GM12878 (cell line): ENCODE measurements around the gene ZBTB9. TPM values are rescaled to one million over a fixed set of nuclear protein-coding genes. Genes with fewer than 3 reads are reported as not detected.

ENCODE experiments used
- KLF5 ChIP-seq: fragments of 450-650 bp; IDR thresholded peaks from 2 replicates; pipeline ENCODE4 v1.6.1; 2014; ENCODE audit warnings: mild to moderate bottlenecking; ENCODE audit not compliant: partially characterized antibody
- SP1 ChIP-seq: IDR thresholded peaks from one replicate; pipeline ENCODE4 v1.6.1; 2011; ENCODE audit warnings: low read depth, low read length
- microRNA-seq: library from miRNA; unstranded; fragments of <30 nt; microRNA quantifications from one replicate; pipeline ENCODE4, GENCODE V29; 2018
- polyA plus RNA-seq, 11 experiments: library from polyadenylated mRNA; depleted of rRNA in 4 of 11; unstranded in 6 of 11; stranded (reverse) in 5 of 11; fragments of >200 nt; fragmentation: Nextera tagmentation in 4 of 11; fragmentation: Illumina TruSeq in 1 of 11; extraction: Ambion mirVana in 4 of 11; extraction: Trizol in 1 of 11; gene quantifications; 1 replicate in 1 of 11; 2 replicates in 10 of 11; pipeline versions ENCODE4 v1.2.1 to v1.2.3, GENCODE V29; 2011 to 2016; ENCODE audit warnings: inconsistent platforms in 2 of 11, missing spikeins in 2 of 11, low read depth in 1 of 11
- small RNA-seq: library from RNA; depleted of rRNA; stranded (forward); fragments of <200 nt; gene quantifications from one replicate; pipeline ENCODE3, GENCODE V24; 2014
- total RNA-seq, 4 experiments: library from RNA; depleted of rRNA in 3 of 4; stranded (reverse); fragments of >200 nt in 3 of 4; fragmentation: Illumina TruSeq in 1 of 4; extraction: Trizol in 1 of 4; gene quantifications; 2 replicates each; pipeline versions ENCODE4 v1.2.1 to v1.2.3, GENCODE V29; 2013 to 2021
- TF ChIP-seq, protein P1 (sequence below): IDR thresholded peaks from 2 replicates; pipeline ENCODE4 v1.6.1; 2012; ENCODE audit warnings: low read depth, low read length, improper control_type of control experiment

The ZBTB9 gene
- total and polyA plus RNA-seq, 10 of the 15 experiments (the other 5 are each of a cell fraction or from before 2014, with no cell fraction given) = 1.5 to 12.7 (median 6.9) TPM

DNA sequence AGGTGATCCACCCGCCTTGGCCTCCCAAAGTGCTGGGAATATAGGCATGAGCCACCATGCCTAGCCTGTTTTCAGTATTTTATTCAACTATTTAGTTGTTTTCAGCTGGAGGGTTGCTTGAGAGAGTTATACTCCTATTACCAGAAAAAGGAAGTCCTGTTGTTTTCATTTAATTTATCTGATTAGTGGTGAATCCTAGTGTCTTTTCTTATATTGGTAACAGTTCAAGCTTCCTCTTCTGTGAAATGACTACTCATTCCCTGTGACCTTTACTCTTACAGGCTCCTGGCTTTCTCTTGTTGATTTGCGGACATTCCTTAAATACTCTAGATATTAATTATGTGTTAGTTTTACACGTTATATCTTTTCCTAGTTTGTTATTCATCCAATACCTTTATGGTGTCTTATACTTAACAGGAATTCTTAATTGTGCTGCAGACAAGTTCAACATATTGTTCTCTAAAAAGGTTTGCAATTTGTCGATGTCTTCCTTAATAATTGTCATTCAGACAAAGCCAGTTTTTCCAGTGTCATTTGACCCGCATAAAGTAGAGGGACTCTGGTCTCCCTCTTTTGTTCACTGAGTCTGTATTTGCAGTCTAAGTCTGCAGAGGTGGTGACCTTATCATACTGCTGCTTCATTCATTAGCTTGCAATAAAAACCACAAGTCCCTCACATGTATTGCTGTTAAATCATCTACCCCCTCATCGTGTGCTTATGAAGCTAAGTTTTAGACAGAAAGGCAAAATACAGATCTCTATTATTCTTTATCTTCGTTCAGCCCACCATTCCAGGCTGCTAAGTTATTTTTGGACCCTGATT lies 51.4 kb downstream of the ZBTB9 start (continued):
- TF ChIP-seq, protein P1, sequence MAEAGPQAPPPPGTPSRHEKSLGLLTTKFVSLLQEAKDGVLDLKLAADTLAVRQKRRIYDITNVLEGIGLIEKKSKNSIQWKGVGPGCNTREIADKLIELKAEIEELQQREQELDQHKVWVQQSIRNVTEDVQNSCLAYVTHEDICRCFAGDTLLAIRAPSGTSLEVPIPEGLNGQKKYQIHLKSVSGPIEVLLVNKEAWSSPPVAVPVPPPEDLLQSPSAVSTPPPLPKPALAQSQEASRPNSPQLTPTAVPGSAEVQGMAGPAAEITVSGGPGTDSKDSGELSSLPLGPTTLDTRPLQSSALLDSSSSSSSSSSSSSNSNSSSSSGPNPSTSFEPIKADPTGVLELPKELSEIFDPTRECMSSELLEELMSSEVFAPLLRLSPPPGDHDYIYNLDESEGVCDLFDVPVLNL = no peak
- TF ChIP-seq KLF5 (no peak), SP1 (no peak)

Small RNA genes within 50 kb of the gene (microRNA-seq; reads per million reads assigned to microRNA genes)
- not detected for gene MIR5004

Small RNA genes within 50 kb of the gene (small RNA-seq; reads per million reads assigned to genes)
- not detected for gene ZBTB9

Other genes starting within 250 kb of the ZBTB9 start
Only the 7 nearest of the 17 such genes appear.
- gene ZBTB22, start 136.8 kb upstream of the ZBTB9 start, total RNA-seq (2014; rRNA removed) = 8.9 and 9.3 TPM in 2 replicates
- gene ZBTB22, start 136.8 kb upstream of the ZBTB9 start, total RNA-seq (2014; rRNA removed; fragmentation: Illumina TruSeq; extraction: Trizol) = 5.9 and 6.2 TPM in 2 replicates
- gene ZBTB22, start 136.8 kb upstream of the ZBTB9 start, total RNA-seq (2021) = 9.7 and 12.0 TPM in 2 replicates
- gene ZBTB22, start 136.8 kb upstream of the ZBTB9 start, polyA plus RNA-seq (2011; rRNA removed) = 3.2 and 5.1 TPM in 2 replicates
- gene ZBTB22, start 136.8 kb upstream of the ZBTB9 start, polyA plus RNA-seq (2014; fragmentation: Illumina TruSeq; extraction: Trizol) = 3.8 and 4.4 TPM in 2 replicates
- under 1 TPM; 0.11 to 0.62 TPM for gene ZBTB22, start 136.8 kb upstream of the ZBTB9 start, polyA plus RNA-seq (2014; fragmentation: Nextera tagmentation; extraction: Ambion mirVana)
- gene ZBTB22, start 136.8 kb upstream of the ZBTB9 start, polyA plus RNA-seq (2014; rRNA removed) = 9.8 and 9.9 TPM in 2 replicates
- gene ZBTB22, start 136.8 kb upstream of the ZBTB9 start, polyA plus RNA-seq (2016; fragmentation: Nextera tagmentation; extraction: Ambion mirVana) = 1 to 10 TPM; 4.1 to 4.5 TPM
- 57.0 and 65.9 TPM in 2 replicates for gene DAXX, start 131.6 kb upstream of the ZBTB9 start, total RNA-seq (2014; rRNA removed)
- gene DAXX, start 131.6 kb upstream of the ZBTB9 start, total RNA-seq (2014; rRNA removed; fragmentation: Illumina TruSeq; extraction: Trizol) = 43.6 and 49.6 TPM in 2 replicates
- gene DAXX, start 131.6 kb upstream of the ZBTB9 start, total RNA-seq (2021) = 55.8 and 57.6 TPM in 2 replicates
- 13.0 and 24.2 TPM in 2 replicates for gene DAXX, start 131.6 kb upstream of the ZBTB9 start, polyA plus RNA-seq (2011; rRNA removed)
- gene DAXX, start 131.6 kb upstream of the ZBTB9 start, polyA plus RNA-seq (2014; fragmentation: Illumina TruSeq; extraction: Trizol) = 72.6 and 74.4 TPM in 2 replicates
- gene DAXX, start 131.6 kb upstream of the ZBTB9 start, polyA plus RNA-seq (2014; fragmentation: Nextera tagmentation; extraction: Ambion mirVana) = 10 to 100 TPM; 30.3 to 56.8 TPM
- gene DAXX, start 131.6 kb upstream of the ZBTB9 start, polyA plus RNA-seq (2014; rRNA removed) = 40.2 and 56.0 TPM in 2 replicates
- gene DAXX, start 131.6 kb upstream of the ZBTB9 start, polyA plus RNA-seq (2016; fragmentation: Nextera tagmentation; extraction: Ambion mirVana) = 100 to 1,000 TPM in 1 of 2 experiments, 10 to 100 TPM in 1; 83.1 to 100 TPM
- gene KIFC1, start 62.8 kb upstream of the ZBTB9 start, total RNA-seq (2014; rRNA removed) = 44.5 and 50.3 TPM in 2 replicates
- 52.9 and 58.5 TPM in 2 replicates for gene KIFC1, start 62.8 kb upstream of the ZBTB9 start, total RNA-seq (2014; rRNA removed; fragmentation: Illumina TruSeq; extraction: Trizol)
- 69.2 and 80.8 TPM in 2 replicates for gene KIFC1, start 62.8 kb upstream of the ZBTB9 start, total RNA-seq (2021)
- gene KIFC1, start 62.8 kb upstream of the ZBTB9 start, polyA plus RNA-seq (2011; rRNA removed) = 60.6 and 69.3 TPM in 2 replicates
- 53.9 and 63.1 TPM in 2 replicates for gene KIFC1, start 62.8 kb upstream of the ZBTB9 start, polyA plus RNA-seq (2014; fragmentation: Illumina TruSeq; extraction: Trizol)
- 1 to 10 TPM; 1.8 to 2.9 TPM for gene KIFC1, start 62.8 kb upstream of the ZBTB9 start, polyA plus RNA-seq (2014; fragmentation: Nextera tagmentation; extraction: Ambion mirVana)
- 82.6 and 87.4 TPM in 2 replicates for gene KIFC1, start 62.8 kb upstream of the ZBTB9 start, polyA plus RNA-seq (2014; rRNA removed)
- 10 to 100 TPM; 22.6 to 31.0 TPM for gene KIFC1, start 62.8 kb upstream of the ZBTB9 start, polyA plus RNA-seq (2016; fragmentation: Nextera tagmentation; extraction: Ambion mirVana)
- 6.5 and 6.8 TPM in 2 replicates for gene PHF1, start 43.6 kb upstream of the ZBTB9 start, total RNA-seq (2014; rRNA removed)
- gene PHF1, start 43.6 kb upstream of the ZBTB9 start, total RNA-seq (2014; rRNA removed; fragmentation: Illumina TruSeq; extraction: Trizol) = 5.5 and 6.5 TPM in 2 replicates
- gene PHF1, start 43.6 kb upstream of the ZBTB9 start, total RNA-seq (2021) = 13.5 and 14.5 TPM in 2 replicates
- gene PHF1, start 43.6 kb upstream of the ZBTB9 start, polyA plus RNA-seq (2011; rRNA removed) = 11.8 and 17.8 TPM in 2 replicates
- gene PHF1, start 43.6 kb upstream of the ZBTB9 start, polyA plus RNA-seq (2014; fragmentation: Illumina TruSeq; extraction: Trizol) = 5.9 and 10.3 TPM in 2 replicates
- 1 to 10 TPM; 1.3 to 2.2 TPM for gene PHF1, start 43.6 kb upstream of the ZBTB9 start, polyA plus RNA-seq (2014; fragmentation: Nextera tagmentation; extraction: Ambion mirVana)
- 17.3 and 21.4 TPM in 2 replicates for gene PHF1, start 43.6 kb upstream of the ZBTB9 start, polyA plus RNA-seq (2014; rRNA removed)
- 1 to 10 TPM; 3.1 to 3.5 TPM for gene PHF1, start 43.6 kb upstream of the ZBTB9 start, polyA plus RNA-seq (2016; fragmentation: Nextera tagmentation; extraction: Ambion mirVana)
- gene CUTA, start 36.5 kb upstream of the ZBTB9 start, total RNA-seq (2014; rRNA removed) = 201 and 217 TPM in 2 replicates
- gene CUTA, start 36.5 kb upstream of the ZBTB9 start, total RNA-seq (2014; rRNA removed; fragmentation: Illumina TruSeq; extraction: Trizol) = 107 and 118 TPM in 2 replicates
- gene CUTA, start 36.5 kb upstream of the ZBTB9 start, total RNA-seq (2021) = 165 and 173 TPM in 2 replicates
- 95.6 and 137 TPM in 2 replicates for gene CUTA, start 36.5 kb upstream of the ZBTB9 start, polyA plus RNA-seq (2011; rRNA removed)
- gene CUTA, start 36.5 kb upstream of the ZBTB9 start, polyA plus RNA-seq (2014; fragmentation: Illumina TruSeq; extraction: Trizol) = 62.2 and 102 TPM in 2 replicates
- gene CUTA, start 36.5 kb upstream of the ZBTB9 start, polyA plus RNA-seq (2014; fragmentation: Nextera tagmentation; extraction: Ambion mirVana) = 100 to 1,000 TPM; 268 to 293 TPM
- gene CUTA, start 36.5 kb upstream of the ZBTB9 start, polyA plus RNA-seq (2014; rRNA removed) = 178 and 203 TPM in 2 replicates
- 100 to 1,000 TPM; 220 to 226 TPM for gene CUTA, start 36.5 kb upstream of the ZBTB9 start, polyA plus RNA-seq (2016; fragmentation: Nextera tagmentation; extraction: Ambion mirVana)
- 1.2 and 1.5 TPM in 2 replicates for gene SYNGAP1, start 34.5 kb upstream of the ZBTB9 start, total RNA-seq (2014; rRNA removed)
- gene SYNGAP1, start 34.5 kb upstream of the ZBTB9 start, total RNA-seq (2014; rRNA removed; fragmentation: Illumina TruSeq; extraction: Trizol) = 0.85 and 0.88 TPM in 2 replicates
- 5.7 and 9.2 TPM in 2 replicates for gene SYNGAP1, start 34.5 kb upstream of the ZBTB9 start, total RNA-seq (2021)
- 2.2 and 3.9 TPM in 2 replicates for gene SYNGAP1, start 34.5 kb upstream of the ZBTB9 start, polyA plus RNA-seq (2011; rRNA removed)
- 3.1 and 5.7 TPM in 2 replicates for gene SYNGAP1, start 34.5 kb upstream of the ZBTB9 start, polyA plus RNA-seq (2014; fragmentation: Illumina TruSeq; extraction: Trizol)
- under 1 TPM; 0.05 to 0.14 TPM for gene SYNGAP1, start 34.5 kb upstream of the ZBTB9 start, polyA plus RNA-seq (2014; fragmentation: Nextera tagmentation; extraction: Ambion mirVana)
- gene SYNGAP1, start 34.5 kb upstream of the ZBTB9 start, polyA plus RNA-seq (2014; rRNA removed) = 6.4 and 9.0 TPM in 2 replicates
- gene SYNGAP1, start 34.5 kb upstream of the ZBTB9 start, polyA plus RNA-seq (2016; fragmentation: Nextera tagmentation; extraction: Ambion mirVana) = under 1 TPM; 0.62 to 0.73 TPM
- gene BAK1, start 125.7 kb downstream of the ZBTB9 start, total RNA-seq (2014; rRNA removed) = 9.3 and 9.4 TPM in 2 replicates
- 23.9 and 26.6 TPM in 2 replicates for gene BAK1, start 125.7 kb downstream of the ZBTB9 start, total RNA-seq (2014; rRNA removed; fragmentation: Illumina TruSeq; extraction: Trizol)
- gene BAK1, start 125.7 kb downstream of the ZBTB9 start, total RNA-seq (2021) = 36.7 and 37.6 TPM in 2 replicates
- 18.1 and 31.0 TPM in 2 replicates for gene BAK1, start 125.7 kb downstream of the ZBTB9 start, polyA plus RNA-seq (2011; rRNA removed)
- 14.4 and 28.2 TPM in 2 replicates for gene BAK1, start 125.7 kb downstream of the ZBTB9 start, polyA plus RNA-seq (2014; fragmentation: Illumina TruSeq; extraction: Trizol)
- 10 to 100 TPM in 1 of 2 experiments, 1 to 10 TPM in 1; 6.3 to 13.0 TPM for gene BAK1, start 125.7 kb downstream of the ZBTB9 start, polyA plus RNA-seq (2014; fragmentation: Nextera tagmentation; extraction: Ambion mirVana)
- 38.1 and 44.5 TPM in 2 replicates for gene BAK1, start 125.7 kb downstream of the ZBTB9 start, polyA plus RNA-seq (2014; rRNA removed)
- gene BAK1, start 125.7 kb downstream of the ZBTB9 start, polyA plus RNA-seq (2016; fragmentation: Nextera tagmentation; extraction: Ambion mirVana) = 10 to 100 TPM; 65.7 to 65.8 TPM